ENCODE data around the gene GHRH. TPM values are rescaled to one million over a fixed set of nuclear protein-coding genes. Genes with fewer than 3 reads are reported as not detected.

GHRH gene
- total and polyA plus RNA-seq, 4 donors, result not detected

DNA sequence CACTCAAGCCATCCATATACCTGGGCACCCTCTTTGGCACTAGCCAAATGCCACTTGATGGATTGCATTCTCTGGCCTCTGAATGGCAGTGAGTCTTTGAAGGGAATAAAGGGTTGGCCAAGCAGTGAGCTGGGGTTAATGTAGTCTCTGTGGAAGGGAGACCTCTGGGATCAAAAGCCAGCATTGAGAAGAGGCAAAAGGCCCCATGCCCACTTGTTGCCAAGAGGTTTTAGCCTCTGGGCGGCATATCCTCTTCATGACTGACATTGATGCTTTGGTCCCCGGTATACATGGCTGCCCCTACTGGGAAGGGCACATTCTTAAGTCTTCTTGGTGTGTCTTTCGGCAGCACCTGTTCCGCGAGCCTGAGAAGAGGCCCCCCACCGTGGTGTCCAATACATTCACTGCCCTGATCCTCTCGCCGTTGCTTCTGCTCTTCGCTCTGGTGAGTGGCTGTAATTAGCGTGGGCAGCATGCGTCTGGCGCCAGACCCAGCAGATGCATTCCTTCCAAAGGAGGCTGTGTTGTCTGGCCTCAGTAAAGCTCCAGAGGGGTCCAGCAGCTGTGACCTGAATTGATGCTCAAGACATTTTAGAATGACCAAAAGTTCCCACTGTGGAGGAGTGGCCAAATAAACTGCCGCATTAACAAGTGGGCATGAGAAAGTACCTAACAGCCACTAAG is 29.5 kb downstream of the GHRH start:
- Histone ChIP-seq H3K4me1 (ENCODE audit: control insufficient read depth in 5 of 5, insufficient read depth in 5 of 5, low read length in 5 of 5) (peaks cover 0 to 10% (median 0%) of the 10 kb centered on the region in 5 donors), H3K27me3 (ENCODE audit: control insufficient read depth in 3 of 3, insufficient read depth in 3 of 3, low read length in 2 of 3) (no peaks in the 10 kb centered on the region), H3K4me3 (no peak overlapping the region), H3K36me3 (ENCODE audit: control insufficient read depth in 4 of 4, insufficient read depth in 4 of 4, low read length in 4 of 4) (peaks cover 38 to 68% (median 54%) of the 10 kb centered on the region in 4 donors), H3K9ac (ENCODE audit: insufficient read depth in 1 of 2, low read length in 2 of 2) (no peak overlapping the region), H3K27ac (ENCODE audit: low read depth in 1 of 2, low read length in 1 of 2) (no peak overlapping the region), H3K9me3 (ENCODE audit: control insufficient read depth in 4 of 4, insufficient read depth in 3 of 4, low read length in 3 of 4) (no peaks in the 10 kb centered on the region)
- DNase-seq, result no peak
- ATAC-seq (ENCODE audit: insufficient read depth, low FRiP score), result no peak
- WGBS, 2 donors, result 98% methylated on average over 13 of the region's 13 CpGs
- TF ChIP-seq, protein P1, sequence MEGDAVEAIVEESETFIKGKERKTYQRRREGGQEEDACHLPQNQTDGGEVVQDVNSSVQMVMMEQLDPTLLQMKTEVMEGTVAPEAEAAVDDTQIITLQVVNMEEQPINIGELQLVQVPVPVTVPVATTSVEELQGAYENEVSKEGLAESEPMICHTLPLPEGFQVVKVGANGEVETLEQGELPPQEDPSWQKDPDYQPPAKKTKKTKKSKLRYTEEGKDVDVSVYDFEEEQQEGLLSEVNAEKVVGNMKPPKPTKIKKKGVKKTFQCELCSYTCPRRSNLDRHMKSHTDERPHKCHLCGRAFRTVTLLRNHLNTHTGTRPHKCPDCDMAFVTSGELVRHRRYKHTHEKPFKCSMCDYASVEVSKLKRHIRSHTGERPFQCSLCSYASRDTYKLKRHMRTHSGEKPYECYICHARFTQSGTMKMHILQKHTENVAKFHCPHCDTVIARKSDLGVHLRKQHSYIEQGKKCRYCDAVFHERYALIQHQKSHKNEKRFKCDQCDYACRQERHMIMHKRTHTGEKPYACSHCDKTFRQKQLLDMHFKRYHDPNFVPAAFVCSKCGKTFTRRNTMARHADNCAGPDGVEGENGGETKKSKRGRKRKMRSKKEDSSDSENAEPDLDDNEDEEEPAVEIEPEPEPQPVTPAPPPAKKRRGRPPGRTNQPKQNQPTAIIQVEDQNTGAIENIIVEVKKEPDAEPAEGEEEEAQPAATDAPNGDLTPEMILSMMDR (IDR thresholded peaks at IDR 0.05; ENCODE audit: control extremely low read depth, extremely low read depth), result no peak

DNA sequence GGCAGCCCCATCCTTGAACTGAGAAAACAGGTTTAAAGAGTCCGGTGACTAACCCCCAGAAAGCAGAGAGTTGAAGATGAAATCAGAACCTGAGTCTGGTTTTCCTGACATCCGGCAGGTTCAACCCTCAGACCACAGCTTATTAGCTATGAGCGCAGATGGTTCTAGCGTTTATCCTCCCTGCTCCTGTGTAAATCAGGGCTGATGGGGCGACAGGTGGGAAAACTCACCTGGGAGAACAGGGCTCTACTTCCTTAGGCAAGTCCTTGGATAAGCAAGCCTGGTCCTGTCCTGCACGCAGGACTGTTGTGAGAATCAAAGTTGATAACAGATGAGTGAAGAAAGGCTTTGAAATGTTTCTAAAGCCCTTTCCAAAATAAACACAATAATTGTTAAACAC is 31.4 kb downstream of the GHRH start:
- no peaks in the 10 kb centered on the region for H3K9me3 ChIP-seq (ENCODE audit: control insufficient read depth in 4 of 4, insufficient read depth in 3 of 4, low read length in 3 of 4)
- WGBS, 2 donors, result 94 to 97% methylated on average over 6 of the region's 6 CpGs
- H3K36me3 ChIP-seq (ENCODE audit: control insufficient read depth in 4 of 4, insufficient read depth in 4 of 4, low read length in 4 of 4), result peaks cover 35 to 66% (median 53%) of the 10 kb centered on the region in 4 donors
- no peak overlapping the region for H3K4me3 ChIP-seq
- ATAC-seq (ENCODE audit: insufficient read depth, low FRiP score) (no peak), DNase-seq (no peak)
- no peak overlapping the region for H3K27ac ChIP-seq (ENCODE audit: low read depth in 1 of 2, low read length in 1 of 2)
- no peaks in the 10 kb centered on the region for H3K27me3 ChIP-seq (ENCODE audit: control insufficient read depth in 3 of 3, insufficient read depth in 3 of 3, low read length in 2 of 3)
- no peak overlapping the region for H3K9ac ChIP-seq (ENCODE audit: insufficient read depth in 1 of 2, low read length in 2 of 2)
- peaks cover 0 to 11% (median 0%) of the 10 kb centered on the region in 5 donors for H3K4me1 ChIP-seq (ENCODE audit: control insufficient read depth in 5 of 5, insufficient read depth in 5 of 5, low read length in 5 of 5)
- TF ChIP-seq, protein P1 (IDR thresholded peaks at IDR 0.05; ENCODE audit: control extremely low read depth, extremely low read depth), result no peak

DNA sequence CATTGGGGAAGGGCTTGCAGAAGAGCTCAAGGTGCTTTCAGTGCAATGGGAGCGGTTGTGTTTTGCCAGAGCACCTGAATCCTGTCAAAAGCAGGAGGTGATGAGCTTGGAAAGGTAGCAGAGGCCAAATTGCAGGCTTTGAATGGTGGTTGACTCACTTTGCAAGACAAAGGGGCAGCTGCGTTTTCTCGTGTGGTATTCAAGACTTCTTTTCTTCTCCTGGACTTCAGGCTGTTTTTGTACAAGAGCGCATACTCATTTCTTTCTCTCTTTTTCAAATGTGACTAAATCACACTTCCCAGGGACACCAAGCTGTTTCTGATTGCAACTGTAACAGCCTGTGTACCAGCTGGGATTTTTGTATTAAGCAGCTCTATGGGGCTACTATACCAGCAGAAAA is 32.3 kb downstream of the GHRH start:
- no peaks in the 10 kb centered on the region for H3K9me3 ChIP-seq (ENCODE audit: control insufficient read depth in 4 of 4, insufficient read depth in 3 of 4, low read length in 3 of 4)
- peaks cover 0 to 11% (median 0%) of the 10 kb centered on the region in 5 donors for H3K4me1 ChIP-seq (ENCODE audit: control insufficient read depth in 5 of 5, insufficient read depth in 5 of 5, low read length in 5 of 5)
- DNase-seq (no peak), ATAC-seq (ENCODE audit: insufficient read depth, low FRiP score) (no peak)
- TF ChIP-seq, protein P1 (IDR thresholded peaks at IDR 0.05; ENCODE audit: control extremely low read depth, extremely low read depth), result no peak
- H3K27me3 ChIP-seq (ENCODE audit: control insufficient read depth in 3 of 3, insufficient read depth in 3 of 3, low read length in 2 of 3), result no peaks in the 10 kb centered on the region
- peaks cover 35 to 69% (median 58%) of the 10 kb centered on the region in 4 donors for H3K36me3 ChIP-seq (ENCODE audit: control insufficient read depth in 4 of 4, insufficient read depth in 4 of 4, low read length in 4 of 4)
- H3K9ac ChIP-seq (ENCODE audit: insufficient read depth in 1 of 2, low read length in 2 of 2), result no peak overlapping the region
- no peak overlapping the region for H3K4me3 ChIP-seq
- WGBS, 2 donors, result 92 to 96% methylated on average over 4 of the region's 4 CpGs
- no peak overlapping the region for H3K27ac ChIP-seq (ENCODE audit: low read depth in 1 of 2, low read length in 1 of 2)

Data from lung (tissue), 12 donors.